Endothelial cell of umbilical vein (primary cell): Measurements from ENCODE around the gene PDE6D.

Experiments
- CTCF ChIP-seq, 2 donors: IDR thresholded peaks; 1 replicate in 1 of 2; 2 replicates in 1 of 2; pipeline ENCODE4 v1.5.1; 2011; ENCODE audit warnings: low read length in 2 of 2, mild to moderate bottlenecking in 2 of 2, moderate library complexity in 2 of 2, control low read depth in 1 of 2, inconsistent platforms in 1 of 2, low read depth in 1 of 2; ENCODE audit not compliant: insufficient read depth in 1 of 2; ENCODE audit errors: extremely low read depth in 1 of 2
- EZH2 ChIP-seq: IDR thresholded peaks from 2 replicates; pipeline ENCODE4 v1.6.1; 2012; ENCODE audit warnings: borderline replicate concordance, low read depth, mild to moderate bottlenecking, moderate library complexity, low read length, inconsistent platforms; ENCODE audit not compliant: severe bottlenecking
- FOS ChIP-seq: IDR thresholded peaks from 2 replicates; pipeline ENCODE4 v1.6.1; 2011; ENCODE audit warnings: mild to moderate bottlenecking, low read length, moderate library complexity, borderline replicate concordance; ENCODE audit not compliant: insufficient read depth
- GATA2 ChIP-seq: IDR thresholded peaks from 2 replicates; pipeline ENCODE4 v1.7.0; 2011; ENCODE audit warnings: low read depth, mild to moderate bottlenecking, moderate library complexity, mixed read lengths, low read length; ENCODE audit not compliant: insufficient read length, insufficient read depth
- MAX ChIP-seq: IDR thresholded peaks from 2 replicates; pipeline ENCODE4 v1.6.1; 2011; ENCODE audit not compliant: insufficient read depth, insufficient read length
- POLR2A ChIP-seq: IDR thresholded peaks from 2 replicates; pipeline ENCODE4 v1.6.1; 2012; ENCODE audit warnings: low read depth, mild to moderate bottlenecking, control low read depth, low read length
- POLR2AphosphoS5 ChIP-seq: IDR thresholded peaks from 2 replicates; pipeline ENCODE4 v1.6.1; 2012; ENCODE audit warnings: low read depth, mild to moderate bottlenecking, control low read depth, low read length, moderate library complexity; ENCODE audit not compliant: insufficient read depth

- TF ChIP-seq FOS, result no peak
- TF ChIP-seq CTCF (IDR thresholded peaks at IDR 0.05; ENCODE audit: extremely low read depth in 1 of 2, insufficient read depth in 1 of 2, low read depth in 1 of 2, low read length in 2 of 2), result no peak
- no peak for TF ChIP-seq MAX
- TF ChIP-seq POLR2A, result no peak
- no peak for TF ChIP-seq EZH2
- no peak for TF ChIP-seq POLR2AphosphoS5
- TF ChIP-seq GATA2, result no peak
These were observed 60.6 kb downstream of the PDE6D start for GRCh38 chr2:231720292-231720986.
